UCSD-AML1 (cell line): ENCODE results near the gene TRIO.

Experiments used
- DNase-seq: peaks from one replicate; lab custom pipeline; 2025; ENCODE audit not compliant: unreplicated experiment; lab: John Stamatoyannopoulos, UW

TRIO gene

GRCh38 chr5:14445013-14445412 lies 301.9 kb downstream of the TRIO start:
- no peak for DNase-seq

GRCh38 chr5:14445576-14446290 lies 302.6 kb downstream of the TRIO start:
- no peak for DNase-seq

GRCh38 chr5:14447958-14448911 lies 305.1 kb downstream of the TRIO start:
- DNase-seq: no peak

- no peak for DNase-seq
Observed at GRCh38 chr5:14449052-14449661, 306.0 kb downstream of the TRIO start.

GRCh38 chr5:14450018-14450524 lies 306.9 kb downstream of the TRIO start:
- DNase-seq: no peak

GRCh38 chr5:14450742-14451141 lies 307.6 kb downstream of the TRIO start:
- DNase-seq: no peak

GRCh38 chr5:14451871-14452270 lies 308.7 kb downstream of the TRIO start:
- DNase-seq: no peak

GRCh38 chr5:14452685-14453454 lies 309.7 kb downstream of the TRIO start:
- no peak for DNase-seq

GRCh38 chr5:14453481-14453880 lies 310.3 kb downstream of the TRIO start:
- DNase-seq: no peak

GRCh38 chr5:14455814-14456321 lies 312.7 kb downstream of the TRIO start:
- DNase-seq: no peak

GRCh38 chr5:14457476-14457875 lies 314.3 kb downstream of the TRIO start:
- DNase-seq: no peak

- no peak for DNase-seq
Observed at GRCh38 chr5:14458414-14458813, 315.3 kb downstream of the TRIO start.

- DNase-seq: no peak
Observed at GRCh38 chr5:14460844-14461398, 317.8 kb downstream of the TRIO start.

GRCh38 chr5:14462681-14463080 lies 319.5 kb downstream of the TRIO start:
- no peak for DNase-seq

GRCh38 chr5:14463629-14464028 lies 320.5 kb downstream of the TRIO start:
- peak; percentile 48 for DNase-seq

GRCh38 chr5:14464096-14464495 lies 321.0 kb downstream of the TRIO start:
- DNase-seq: no peak

- no peak for DNase-seq
Observed at GRCh38 chr5:14464671-14465070, 321.5 kb downstream of the TRIO start.

- no peak for DNase-seq
Observed at GRCh38 chr5:14465116-14465515, 322.0 kb downstream of the TRIO start.

GRCh38 chr5:14465776-14466175 lies 322.6 kb downstream of the TRIO start:
- DNase-seq: no peak

- no peak for DNase-seq
Observed at GRCh38 chr5:14467251-14467650, 324.1 kb downstream of the TRIO start.
